ENCODE measurements around the gene TMEM218.

DNA sequence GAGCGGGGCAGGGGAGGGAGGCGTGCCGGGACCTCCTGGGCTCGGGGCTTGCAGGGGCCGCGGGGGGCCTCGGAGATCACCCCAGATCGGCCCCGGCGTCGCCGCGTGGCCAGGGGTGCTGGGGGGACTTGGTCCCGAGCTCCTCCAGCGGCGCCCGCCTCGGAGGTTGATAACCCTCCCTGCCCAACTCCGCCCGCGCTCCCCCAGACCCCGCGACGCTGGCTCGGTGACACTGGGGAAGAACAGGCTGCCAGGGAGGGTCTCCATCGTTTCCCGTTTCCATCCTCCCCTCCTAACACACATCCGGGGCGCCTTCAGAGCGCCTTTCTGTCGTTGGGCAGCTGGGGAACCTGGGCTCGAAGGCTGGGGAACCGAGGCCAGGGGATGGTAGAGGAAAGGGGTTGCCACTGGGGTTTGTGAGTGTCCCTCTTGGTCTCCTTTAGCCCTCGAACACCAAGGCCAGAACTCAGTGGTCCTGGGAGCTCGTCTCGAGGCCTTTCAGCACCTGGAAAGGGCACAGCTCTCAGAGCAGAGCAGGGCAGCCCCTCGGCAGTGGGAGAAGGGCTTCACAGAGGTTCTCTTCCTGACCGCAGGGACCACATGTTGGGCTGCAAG, 47.9 kb downstream of the TMEM218 start:
- TF ChIP-seq EZH2phosphoT487 (IDR thresholded peaks at IDR 0.05; ENCODE audit: insufficient read depth, low read depth): no peak
- TF ChIP-seq EZH2 (IDR thresholded peaks at IDR 0.05; ENCODE audit: insufficient read depth, poor library complexity, severe bottlenecking): no peak

Data from GM23248 (cell line).